Endodermal cell (in vitro differentiated cells): ENCODE measurements around the gene ROBO3. TPM values are rescaled to one million over a fixed set of nuclear protein-coding genes. Genes with fewer than 3 reads are reported as not detected.

ENCODE experiments used
- DNase-seq: peaks from one replicate; pipeline ENCODE4 v3.0.0-alpha.2; 2017
- H3K27ac ChIP-seq: 2 replicates; pipeline ENCODE4 v1.5.1; 2013; ENCODE audit warnings: mild to moderate bottlenecking, low read depth, low read length, moderate library complexity
- H3K27me3 ChIP-seq: 2 replicates; pipeline ENCODE4 v1.6.1; 2013; ENCODE audit warnings: mild to moderate bottlenecking, low read length, moderate library complexity; ENCODE audit not compliant: insufficient read depth, control insufficient read depth, poor library complexity, severe bottlenecking
- H3K36me3 ChIP-seq: 2 replicates; pipeline ENCODE4 v1.7.0; 2013; ENCODE audit warnings: mild to moderate bottlenecking, low read length, moderate library complexity; ENCODE audit not compliant: control insufficient read depth, insufficient read depth
- H3K4me1 ChIP-seq: one replicate; pipeline ENCODE4 v1.7.0; 2013; ENCODE audit warnings: low read length; ENCODE audit not compliant: control insufficient read depth, insufficient read depth
- H3K4me3 ChIP-seq: 2 replicates; pipeline ENCODE4 v1.5.1; 2013; ENCODE audit warnings: mild to moderate bottlenecking, low read length, moderate library complexity
- H3K9ac ChIP-seq: 2 replicates; pipeline ENCODE4 v1.6.1; 2013; ENCODE audit warnings: mild to moderate bottlenecking, low read length, moderate library complexity; ENCODE audit not compliant: poor library complexity, severe bottlenecking; ENCODE audit errors: extremely low read depth
- H3K9me3 ChIP-seq: 2 replicates; pipeline ENCODE4 v1.6.1; 2013; ENCODE audit warnings: mild to moderate bottlenecking, low read length, moderate library complexity; ENCODE audit not compliant: control insufficient read depth
- H3K27ac Mint-ChIP-seq: 2 replicates; pipeline ENCODE4 v1.8.0; 2020; ENCODE audit warnings: mixed read lengths
- H3K27me3 Mint-ChIP-seq: 2 replicates; pipeline ENCODE4 v1.8.0; 2021; ENCODE audit warnings: mild to moderate bottlenecking, mixed read lengths; ENCODE audit not compliant: insufficient read depth
- H3K36me3 Mint-ChIP-seq: 2 replicates; pipeline ENCODE4 v1.8.0; 2020; ENCODE audit warnings: low read depth, mixed read lengths
- H3K4me1 Mint-ChIP-seq: 2 replicates; pipeline ENCODE4 v1.8.0; 2020; ENCODE audit warnings: mixed read lengths
- H3K4me3 Mint-ChIP-seq: 2 replicates; pipeline ENCODE4 v1.8.0; 2020; ENCODE audit warnings: mild to moderate bottlenecking, moderate library complexity, mixed read lengths
- H3K9me3 Mint-ChIP-seq: 2 replicates; pipeline ENCODE4 v1.8.0; 2020; ENCODE audit warnings: mild to moderate bottlenecking, mixed read lengths
- WGBS, 2 experiments: methylation state at CpG; one replicate each; pipeline versions ENCODE4 v1.1.5 to v1.1.7; 2013; ENCODE audit warnings: missing lambda C conversion rate in 2 of 2, mixed read lengths in 1 of 2; ENCODE audit not compliant: insufficient coverage in 1 of 2, insufficient read length in 1 of 2; 5-methylcytosine and 5-hydroxymethylcytosine counted together
- total RNA-seq, 2 donors: library from RNA; stranded (reverse); fragmentation: NEBNext Ultra II Directional in 1 of 2; extraction: Animal tissue kit (Norgen Biotek cat#: 25700) in 1 of 2; gene quantifications; 2 replicates in 1 of 2; 3 replicates in 1 of 2; pipeline ENCODE4 v1.2.1, GENCODE V29; 2021
- TF ChIP-seq, protein P1 (sequence below): fragments of 200-600 bp; sonication (generic); conservative IDR thresholded peaks from 2 replicates; pipeline ENCODE4 v1.5.0; 2021; ENCODE audit warnings: antibody characterized with exemption, mild to moderate bottlenecking

ROBO3 gene
- total RNA-seq, 2 donors from 2014 or later, result 15.3 to 16.2 TPM

- no peak overlapping the region for H3K27ac Mint-ChIP-seq
- Histone ChIP-seq H3K36me3 (no peaks in the 10 kb centered on the region), H3K9me3 (no peaks in the 10 kb centered on the region), H3K9ac (no peak overlapping the region), H3K4me3 (no peak overlapping the region), H3K27ac (no peak overlapping the region), H3K27me3 (peaks cover 88% of the 10 kb centered on the region), H3K4me1 (peaks cover 7% of the 10 kb centered on the region)
- H3K4me3 Mint-ChIP-seq, result no peak overlapping the region
- TF ChIP-seq, protein P1, sequence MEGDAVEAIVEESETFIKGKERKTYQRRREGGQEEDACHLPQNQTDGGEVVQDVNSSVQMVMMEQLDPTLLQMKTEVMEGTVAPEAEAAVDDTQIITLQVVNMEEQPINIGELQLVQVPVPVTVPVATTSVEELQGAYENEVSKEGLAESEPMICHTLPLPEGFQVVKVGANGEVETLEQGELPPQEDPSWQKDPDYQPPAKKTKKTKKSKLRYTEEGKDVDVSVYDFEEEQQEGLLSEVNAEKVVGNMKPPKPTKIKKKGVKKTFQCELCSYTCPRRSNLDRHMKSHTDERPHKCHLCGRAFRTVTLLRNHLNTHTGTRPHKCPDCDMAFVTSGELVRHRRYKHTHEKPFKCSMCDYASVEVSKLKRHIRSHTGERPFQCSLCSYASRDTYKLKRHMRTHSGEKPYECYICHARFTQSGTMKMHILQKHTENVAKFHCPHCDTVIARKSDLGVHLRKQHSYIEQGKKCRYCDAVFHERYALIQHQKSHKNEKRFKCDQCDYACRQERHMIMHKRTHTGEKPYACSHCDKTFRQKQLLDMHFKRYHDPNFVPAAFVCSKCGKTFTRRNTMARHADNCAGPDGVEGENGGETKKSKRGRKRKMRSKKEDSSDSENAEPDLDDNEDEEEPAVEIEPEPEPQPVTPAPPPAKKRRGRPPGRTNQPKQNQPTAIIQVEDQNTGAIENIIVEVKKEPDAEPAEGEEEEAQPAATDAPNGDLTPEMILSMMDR, result no peak
- H3K27me3 Mint-ChIP-seq, result peaks cover 86% of the 10 kb centered on the region
- DNase-seq, result no peak
- no peaks in the 10 kb centered on the region for H3K36me3 Mint-ChIP-seq
- H3K4me1 Mint-ChIP-seq, result peaks cover 32% of the 10 kb centered on the region
- H3K9me3 Mint-ChIP-seq, result no peaks in the 10 kb centered on the region
- WGBS, 2 experiments, result 77% methylated on average over 3 of the region's 4 CpGs; no CpG with 5 or more reads in 1 of the 2 experiments
Observed at GRCh38 chr11:124861670-124862069, 3.6 kb upstream of the ROBO3 start.

GRCh38 chr11:124863137-124863825 lies 2.0 kb upstream of the ROBO3 start:
- no peak overlapping the region for H3K27ac Mint-ChIP-seq
- H3K4me1 Mint-ChIP-seq, result peaks cover 32% of the 10 kb centered on the region
- Histone ChIP-seq H3K9ac (no peak overlapping the region), H3K9me3 (no peaks in the 10 kb centered on the region), H3K4me1 (peaks cover 8% of the 10 kb centered on the region), H3K27me3 (peaks cover 100% of the 10 kb centered on the region), H3K27ac (no peak overlapping the region), H3K36me3 (no peaks in the 10 kb centered on the region), H3K4me3 (peak overlapping the region; percentile 60)
- peaks cover 96% of the 10 kb centered on the region for H3K27me3 Mint-ChIP-seq
- DNase-seq, result peak; percentile 79
- WGBS, 2 experiments, result 4 to 5% methylated on average over 19 to 31 of the region's 31 CpGs
- H3K4me3 Mint-ChIP-seq, result peak overlapping the region; percentile 28
- TF ChIP-seq, protein P1, result peak; percentile 20
- H3K36me3 Mint-ChIP-seq, result no peaks in the 10 kb centered on the region
- H3K9me3 Mint-ChIP-seq, result no peaks in the 10 kb centered on the region

- H3K9me3 Mint-ChIP-seq, result no peaks in the 10 kb centered on the region
- H3K27ac ChIP-seq, result no peak overlapping the region
- TF ChIP-seq, protein P1, result no peak
- DNase-seq, result peak; percentile 78
- peaks cover 100% of the 10 kb centered on the region for H3K27me3 ChIP-seq
- H3K9ac ChIP-seq, result no peak overlapping the region
- peaks cover 8% of the 10 kb centered on the region for H3K4me1 ChIP-seq
- no peaks in the 10 kb centered on the region for H3K36me3 ChIP-seq
- peaks cover 32% of the 10 kb centered on the region for H3K4me1 Mint-ChIP-seq
- H3K36me3 Mint-ChIP-seq, result no peaks in the 10 kb centered on the region
- H3K27ac Mint-ChIP-seq, result no peak overlapping the region
- H3K4me3 Mint-ChIP-seq, result peak overlapping the region; percentile 28
- no peaks in the 10 kb centered on the region for H3K9me3 ChIP-seq
- WGBS, 2 experiments, result 4 to 50% methylated on average over 1 to 9 of the region's 9 CpGs
- H3K27me3 Mint-ChIP-seq, result peaks cover 98% of the 10 kb centered on the region
- H3K4me3 ChIP-seq, result peak overlapping the region; percentile 60
Observed at GRCh38 chr11:124863826-124864165, 1.4 kb upstream of the ROBO3 start.
